Fibroblast of lung (primary cell): ENCODE results near the gene GCK. TPM values are rescaled to one million over a fixed set of nuclear protein-coding genes. Genes with fewer than 3 reads are reported as not detected.

Source experiments
- DNase-seq, 2 donors: peaks; one replicate each; pipeline versions ENCODE4 v3.0.0 to v3.0.0-alpha.2; 2010; ENCODE audit warnings: low read depth in 2 of 2
- H2AFZ ChIP-seq: 2 replicates; pipeline ENCODE4 v1.5.1; 2012; ENCODE audit warnings: low read length, control low read depth, inconsistent platforms
- H3K27ac ChIP-seq: 2 replicates; pipeline ENCODE4 v1.5.1; 2011; ENCODE audit warnings: low read length, control low read depth; ENCODE audit not compliant: insufficient read depth
- H3K27me3 ChIP-seq: 2 replicates; pipeline ENCODE4 v1.5.1; 2011; ENCODE audit warnings: mild to moderate bottlenecking, low read length; ENCODE audit not compliant: control insufficient read depth, insufficient read depth
- H3K36me3 ChIP-seq: 2 replicates; pipeline ENCODE4 v1.5.1; 2011; ENCODE audit warnings: low read length; ENCODE audit not compliant: control insufficient read depth, insufficient read depth
- H3K4me1 ChIP-seq: 2 replicates; pipeline ENCODE4 v1.5.1; 2011; ENCODE audit warnings: low read length; ENCODE audit not compliant: control insufficient read depth, insufficient read depth; ENCODE audit errors: extremely low read depth
- H3K4me2 ChIP-seq: 2 replicates; pipeline ENCODE4 v1.5.1; 2011; ENCODE audit warnings: low read length, control low read depth; ENCODE audit not compliant: insufficient read depth; ENCODE audit errors: extremely low read depth
- H3K4me3 ChIP-seq, 4 experiments: fragments of 200-600 bp in 1 of 4; sonication (generic) in 1 of 4; replicated peaks in 1 of 4; 2 replicates each; pipeline ENCODE4 v1.5.1; 2011 to 2016; ENCODE audit warnings: low read length in 4 of 4, low read depth in 3 of 4, mild to moderate bottlenecking in 3 of 4, control low read depth in 2 of 4, inconsistent platforms in 1 of 4, mixed read lengths in 1 of 4; ENCODE audit not compliant: insufficient read depth in 1 of 4; ENCODE audit errors: control extremely low read depth in 1 of 4
- H3K79me2 ChIP-seq: 2 replicates; pipeline ENCODE4 v1.5.1; 2012; ENCODE audit warnings: mild to moderate bottlenecking, low read length, inconsistent platforms; ENCODE audit not compliant: control insufficient read depth, insufficient read depth
- H3K9ac ChIP-seq: 2 replicates; pipeline ENCODE4 v1.5.1; 2011; ENCODE audit warnings: mild to moderate bottlenecking, low read length, control low read depth; ENCODE audit not compliant: insufficient read depth
- H3K9me3 ChIP-seq: 2 replicates; pipeline ENCODE4 v1.5.1; 2012; ENCODE audit warnings: low read depth, low read length; ENCODE audit not compliant: control insufficient read depth, insufficient read depth
- H4K20me1 ChIP-seq: 2 replicates; pipeline ENCODE4 v1.5.1; 2011; ENCODE audit warnings: low read length; ENCODE audit not compliant: control insufficient read depth, insufficient read depth; ENCODE audit errors: extremely low read depth
- EZH2 ChIP-seq: IDR thresholded peaks from 2 replicates; pipeline ENCODE4 v1.5.1; 2012; ENCODE audit warnings: low read length, control low read depth, mild to moderate bottlenecking; ENCODE audit errors: missing control alignments
- polyA plus RNA-seq, 2 donors: library from polyadenylated mRNA; depleted of rRNA in 1 of 2; stranded (reverse) in 1 of 2; unstranded in 1 of 2; fragments of >200 nt; gene quantifications; 2 replicates each; pipeline ENCODE4 v1.2.1, GENCODE V29; 2011 to 2012; ENCODE audit warnings: missing spikeins in 1 of 2
- total RNA-seq: library from RNA; depleted of rRNA; stranded (reverse); fragments of >200 nt; gene quantifications from 2 replicates; pipeline ENCODE4 v1.2.1, GENCODE V29; 2014
- TF ChIP-seq, protein P1 (sequence below), 2 donors: IDR thresholded peaks in 1 of 2; conservative IDR thresholded peaks in 1 of 2; 1 replicate in 1 of 2; 2 replicates in 1 of 2; pipeline ENCODE4 v1.5.1; 2011 to 2012; ENCODE audit warnings: low read length in 2 of 2, control low read depth in 1 of 2, inconsistent platforms in 1 of 2, low read depth in 1 of 2, mild to moderate bottlenecking in 1 of 2

Gene GCK
- total and polyA plus RNA-seq, 2 donors (not counting 1 experiment from before 2014, with no cell fraction given): 0.14 to 1.7 TPM

DNA sequence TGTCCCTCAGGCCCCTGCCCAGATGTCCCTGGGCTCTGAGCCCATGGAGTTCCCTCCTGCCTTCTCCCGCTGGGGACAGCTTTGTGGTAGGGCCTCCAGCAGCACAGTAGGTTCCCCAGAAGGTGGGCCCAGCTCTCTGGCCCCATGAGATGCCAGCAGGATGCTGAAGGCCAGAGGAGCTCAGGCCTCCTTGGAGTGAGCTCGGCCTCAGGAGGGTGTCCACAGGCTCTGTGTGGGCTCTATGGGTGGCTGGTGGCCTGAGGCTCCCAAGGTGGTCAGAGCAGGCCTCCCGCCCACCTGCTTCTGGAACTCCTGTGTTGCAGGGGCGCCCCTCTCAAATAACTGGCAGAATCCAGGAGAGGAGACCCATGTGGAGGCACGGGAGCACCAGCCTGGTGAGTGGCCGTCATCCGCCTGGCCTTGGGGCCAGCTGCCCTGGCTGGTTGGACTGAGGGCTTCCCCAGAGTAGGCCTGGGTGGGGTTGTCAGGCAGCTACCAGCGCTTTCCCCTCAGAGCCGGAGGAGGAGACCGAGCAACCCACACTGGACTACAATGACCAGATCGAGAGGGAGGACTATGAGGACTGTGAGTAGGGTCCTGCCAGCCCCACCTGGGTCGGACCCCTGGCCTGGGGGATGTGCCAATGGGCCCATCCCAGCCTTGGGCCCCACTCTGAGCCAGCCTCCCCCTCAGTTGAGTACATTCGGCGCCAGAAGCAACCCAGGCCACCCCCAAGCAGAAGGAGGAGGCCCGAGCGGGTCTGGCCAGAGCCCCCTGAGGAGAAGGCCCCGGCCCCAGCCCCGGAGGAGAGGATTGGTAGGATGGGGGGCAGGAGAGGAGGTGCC, 81.9 kb downstream of the GCK start:
- H4K20me1 ChIP-seq: no peaks in the 10 kb centered on the region
- H3K27ac ChIP-seq: no peak overlapping the region
- H3K4me1 ChIP-seq: peaks cover 15% of the 10 kb centered on the region
- H3K4me3 ChIP-seq: peak overlapping the region in 1 of 4 experiments; percentile 87
- no peak for DNase-seq
- no peaks in the 10 kb centered on the region for H3K79me2 ChIP-seq
- no peaks in the 10 kb centered on the region for H3K27me3 ChIP-seq
- no peak overlapping the region for H3K9ac ChIP-seq
- H2AFZ ChIP-seq: no peak overlapping the region
- H3K4me2 ChIP-seq: no peak overlapping the region
- H3K9me3 ChIP-seq: no peaks in the 10 kb centered on the region
- TF ChIP-seq, protein P1, sequence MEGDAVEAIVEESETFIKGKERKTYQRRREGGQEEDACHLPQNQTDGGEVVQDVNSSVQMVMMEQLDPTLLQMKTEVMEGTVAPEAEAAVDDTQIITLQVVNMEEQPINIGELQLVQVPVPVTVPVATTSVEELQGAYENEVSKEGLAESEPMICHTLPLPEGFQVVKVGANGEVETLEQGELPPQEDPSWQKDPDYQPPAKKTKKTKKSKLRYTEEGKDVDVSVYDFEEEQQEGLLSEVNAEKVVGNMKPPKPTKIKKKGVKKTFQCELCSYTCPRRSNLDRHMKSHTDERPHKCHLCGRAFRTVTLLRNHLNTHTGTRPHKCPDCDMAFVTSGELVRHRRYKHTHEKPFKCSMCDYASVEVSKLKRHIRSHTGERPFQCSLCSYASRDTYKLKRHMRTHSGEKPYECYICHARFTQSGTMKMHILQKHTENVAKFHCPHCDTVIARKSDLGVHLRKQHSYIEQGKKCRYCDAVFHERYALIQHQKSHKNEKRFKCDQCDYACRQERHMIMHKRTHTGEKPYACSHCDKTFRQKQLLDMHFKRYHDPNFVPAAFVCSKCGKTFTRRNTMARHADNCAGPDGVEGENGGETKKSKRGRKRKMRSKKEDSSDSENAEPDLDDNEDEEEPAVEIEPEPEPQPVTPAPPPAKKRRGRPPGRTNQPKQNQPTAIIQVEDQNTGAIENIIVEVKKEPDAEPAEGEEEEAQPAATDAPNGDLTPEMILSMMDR (conservative IDR thresholded peaks at IDR 0.05 in 1 of 2, IDR thresholded peaks at IDR 0.05 in 1 of 2; ENCODE audit: low read depth in 1 of 2, low read length in 2 of 2): no peak
- TF ChIP-seq EZH2: no peak
- peaks cover 16% of the 10 kb centered on the region for H3K36me3 ChIP-seq

DNA sequence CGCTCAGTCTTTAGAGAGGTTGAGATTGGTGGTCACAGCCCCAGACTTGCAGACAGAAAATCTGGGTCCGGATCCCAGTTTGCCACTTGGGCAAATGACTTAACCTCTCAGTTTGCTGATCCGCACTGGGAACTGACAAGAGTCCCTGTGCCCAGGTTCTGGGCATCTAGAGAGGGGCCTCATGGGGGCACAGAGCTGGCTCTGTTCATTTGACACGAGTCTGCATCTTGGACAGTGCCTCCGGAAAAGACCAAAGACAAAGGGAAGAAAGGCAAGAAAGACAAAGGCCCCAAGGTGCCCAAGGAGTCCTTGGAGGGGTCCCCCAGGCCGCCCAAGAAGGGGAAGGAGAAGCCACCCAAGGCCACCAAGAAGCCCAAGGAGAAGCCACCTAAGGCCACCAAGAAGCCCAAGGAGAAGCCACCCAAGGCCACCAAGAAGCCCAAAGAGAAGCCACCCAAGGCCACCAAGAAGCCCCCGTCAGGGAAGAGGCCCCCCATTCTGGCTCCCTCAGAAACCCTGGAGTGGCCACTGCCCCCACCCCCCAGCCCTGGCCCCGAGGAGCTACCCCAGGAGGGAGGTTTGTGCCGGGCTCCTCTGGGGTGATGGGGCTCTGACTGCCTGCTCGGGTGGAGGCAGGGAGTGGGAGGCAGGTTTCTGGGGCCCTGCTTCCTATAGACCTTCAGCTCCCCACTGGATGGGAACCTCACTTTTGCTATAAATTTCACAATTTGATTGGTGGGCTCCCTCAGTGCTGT, 82.8 kb downstream of the GCK start:
- H3K9me3 ChIP-seq: no peaks in the 10 kb centered on the region
- H3K4me1 ChIP-seq: peaks cover 21% of the 10 kb centered on the region
- no peak overlapping the region for H2AFZ ChIP-seq
- H3K4me2 ChIP-seq: no peak overlapping the region
- no peak for DNase-seq
- no peaks in the 10 kb centered on the region for H4K20me1 ChIP-seq
- no peaks in the 10 kb centered on the region for H3K27me3 ChIP-seq
- peaks cover 16% of the 10 kb centered on the region for H3K36me3 ChIP-seq
- peak overlapping the region in 1 of 4 experiments; percentile 87 for H3K4me3 ChIP-seq
- TF ChIP-seq, protein P1 (conservative IDR thresholded peaks at IDR 0.05 in 1 of 2, IDR thresholded peaks at IDR 0.05 in 1 of 2; ENCODE audit: low read depth in 1 of 2, low read length in 2 of 2): no peak
- no peak for TF ChIP-seq EZH2
- H3K27ac ChIP-seq: no peak overlapping the region
- H3K79me2 ChIP-seq: no peaks in the 10 kb centered on the region
- no peak overlapping the region for H3K9ac ChIP-seq

DNA sequence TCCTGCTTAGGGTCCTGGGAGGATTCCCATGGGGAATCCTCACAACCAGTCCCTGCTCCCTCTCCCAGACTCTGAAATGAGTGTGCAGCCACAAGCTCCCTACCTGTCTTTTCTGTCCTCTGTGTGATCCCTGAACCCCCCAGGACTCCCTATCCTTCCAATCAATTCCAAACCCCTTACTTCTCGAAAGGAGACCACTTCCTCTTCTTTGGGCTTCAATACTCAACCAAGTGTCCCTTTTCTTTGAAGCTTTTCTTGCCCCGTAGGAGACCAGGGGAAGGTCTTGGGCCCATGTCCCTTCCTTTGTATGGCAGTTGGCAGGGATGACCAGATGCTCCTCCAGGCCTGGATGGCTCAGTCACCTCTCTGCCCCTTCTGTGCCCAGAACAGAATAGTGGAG, 83.4 kb downstream of the GCK start:
- peak overlapping the region; percentile 23 for H3K9ac ChIP-seq
- H3K36me3 ChIP-seq: peaks cover 16% of the 10 kb centered on the region
- H3K4me2 ChIP-seq: peak overlapping the region; percentile 75
- TF ChIP-seq EZH2: no peak
- TF ChIP-seq, protein P1 (conservative IDR thresholded peaks at IDR 0.05 in 1 of 2, IDR thresholded peaks at IDR 0.05 in 1 of 2; ENCODE audit: low read depth in 1 of 2, low read length in 2 of 2): no peak
- H3K27me3 ChIP-seq: no peaks in the 10 kb centered on the region
- no peak overlapping the region for H2AFZ ChIP-seq
- H3K79me2 ChIP-seq: no peaks in the 10 kb centered on the region
- no peak for DNase-seq
- H4K20me1 ChIP-seq: no peaks in the 10 kb centered on the region
- H3K4me3 ChIP-seq: peak overlapping the region; percentile 13 to 87 (median 45)
- no peaks in the 10 kb centered on the region for H3K9me3 ChIP-seq
- H3K27ac ChIP-seq: peak overlapping the region; percentile 1
- H3K4me1 ChIP-seq: peaks cover 24% of the 10 kb centered on the region
